GM12864 (cell line): ENCODE data around the gene OR12D1.

ENCODE experiments used
- DNase-seq: peaks from one replicate; pipeline ENCODE4 v3.0.0-alpha.2; 2011; ENCODE audit warnings: low read depth
- H3K4me3 ChIP-seq: 2 replicates; pipeline ENCODE4 v1.5.1; 2011; ENCODE audit warnings: mild to moderate bottlenecking, low read depth, low read length, control low read depth
- TF ChIP-seq, protein P1 (sequence below): IDR thresholded peaks from 2 replicates; pipeline ENCODE4 v1.5.1; 2011; ENCODE audit warnings: low read depth, mild to moderate bottlenecking, moderate library complexity, low read length, control low read depth, inconsistent platforms; ENCODE audit errors: missing control alignments

The OR12D1 gene

DNA sequence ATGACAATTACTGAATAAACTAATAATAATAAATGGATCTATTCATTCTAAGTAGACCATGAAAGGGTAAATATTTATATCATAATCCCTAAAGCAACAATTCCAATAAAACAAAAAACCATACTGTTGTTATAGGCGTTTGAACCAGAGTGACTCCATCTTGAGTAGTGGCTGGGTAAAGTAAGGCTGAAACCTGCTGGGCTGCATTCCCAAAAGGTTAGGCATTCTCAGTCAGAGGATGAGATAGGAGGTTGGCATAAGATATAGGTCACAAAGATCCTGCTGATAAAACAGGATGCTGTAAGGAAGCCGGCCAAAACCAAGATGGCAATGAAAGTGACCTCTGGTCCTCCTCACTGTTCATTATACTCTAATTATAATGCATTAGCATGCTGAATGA is 50.6 kb downstream of the OR12D1 start:
- no peak for DNase-seq
- TF ChIP-seq, protein P1, sequence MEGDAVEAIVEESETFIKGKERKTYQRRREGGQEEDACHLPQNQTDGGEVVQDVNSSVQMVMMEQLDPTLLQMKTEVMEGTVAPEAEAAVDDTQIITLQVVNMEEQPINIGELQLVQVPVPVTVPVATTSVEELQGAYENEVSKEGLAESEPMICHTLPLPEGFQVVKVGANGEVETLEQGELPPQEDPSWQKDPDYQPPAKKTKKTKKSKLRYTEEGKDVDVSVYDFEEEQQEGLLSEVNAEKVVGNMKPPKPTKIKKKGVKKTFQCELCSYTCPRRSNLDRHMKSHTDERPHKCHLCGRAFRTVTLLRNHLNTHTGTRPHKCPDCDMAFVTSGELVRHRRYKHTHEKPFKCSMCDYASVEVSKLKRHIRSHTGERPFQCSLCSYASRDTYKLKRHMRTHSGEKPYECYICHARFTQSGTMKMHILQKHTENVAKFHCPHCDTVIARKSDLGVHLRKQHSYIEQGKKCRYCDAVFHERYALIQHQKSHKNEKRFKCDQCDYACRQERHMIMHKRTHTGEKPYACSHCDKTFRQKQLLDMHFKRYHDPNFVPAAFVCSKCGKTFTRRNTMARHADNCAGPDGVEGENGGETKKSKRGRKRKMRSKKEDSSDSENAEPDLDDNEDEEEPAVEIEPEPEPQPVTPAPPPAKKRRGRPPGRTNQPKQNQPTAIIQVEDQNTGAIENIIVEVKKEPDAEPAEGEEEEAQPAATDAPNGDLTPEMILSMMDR: no peak
- no peak overlapping the region for H3K4me3 ChIP-seq

DNA sequence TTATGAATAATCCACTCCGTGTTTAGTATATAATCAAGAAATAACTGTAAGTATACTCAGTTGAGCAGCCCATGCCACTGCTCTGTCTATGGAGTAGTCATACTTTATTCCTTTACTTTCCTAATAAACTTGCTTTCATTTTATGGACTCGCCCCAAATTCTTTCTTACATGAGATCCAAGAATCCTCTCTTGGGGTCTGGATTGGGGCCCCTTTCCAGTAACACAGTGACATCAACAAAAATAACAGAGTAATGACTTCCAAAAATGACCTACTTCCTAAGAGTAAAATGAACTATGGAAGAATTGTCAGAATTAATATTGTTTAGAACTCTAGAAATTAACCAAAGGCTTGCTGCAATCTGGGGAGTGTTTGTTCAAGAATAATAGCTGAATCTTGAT is 51.1 kb downstream of the OR12D1 start:
- DNase-seq: no peak
- no peak overlapping the region for H3K4me3 ChIP-seq
- TF ChIP-seq, protein P1: no peak

DNA sequence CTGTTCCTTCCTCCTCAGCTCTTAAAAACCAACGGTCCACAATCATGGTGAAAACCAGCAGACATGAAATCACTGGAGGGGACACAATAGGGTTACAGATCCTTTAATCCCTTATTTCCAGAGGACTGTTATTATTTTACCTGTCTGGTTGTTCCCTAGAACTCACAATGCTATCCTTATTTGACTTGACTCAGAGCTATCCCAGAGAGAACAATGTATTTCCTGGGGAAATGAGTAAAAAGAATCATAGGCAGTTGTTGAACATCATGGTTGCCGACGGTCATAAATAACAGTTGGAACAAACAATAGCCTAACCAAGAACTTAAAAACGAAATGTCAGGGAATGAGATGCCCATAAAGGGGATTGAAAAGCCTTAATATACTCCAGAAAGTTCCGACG is 51.5 kb downstream of the OR12D1 start:
- TF ChIP-seq, protein P1: no peak
- no peak overlapping the region for H3K4me3 ChIP-seq
- DNase-seq: no peak
